Measurements from ENCODE around the gene AGPAT2.
"Not testable (repeated sequence)": the region's sequence is repeated elsewhere in the genome, so short reads cannot be mapped to it uniquely, and the experiment has no call there.

Gene AGPAT2

GRCh38 chr9:136650648-136651047, 36.6 kb downstream of the AGPAT2 start:
- no peak for FAIRE-seq
- DNase-seq (ENCODE audit: insufficient read length, low spot score), result no peak

- FAIRE-seq (no peak), DNase-seq (ENCODE audit: insufficient read length, low spot score) (no peak)
Observed at GRCh38 chr9:136650021-136650420, 37.2 kb downstream of the AGPAT2 start.

DNA sequence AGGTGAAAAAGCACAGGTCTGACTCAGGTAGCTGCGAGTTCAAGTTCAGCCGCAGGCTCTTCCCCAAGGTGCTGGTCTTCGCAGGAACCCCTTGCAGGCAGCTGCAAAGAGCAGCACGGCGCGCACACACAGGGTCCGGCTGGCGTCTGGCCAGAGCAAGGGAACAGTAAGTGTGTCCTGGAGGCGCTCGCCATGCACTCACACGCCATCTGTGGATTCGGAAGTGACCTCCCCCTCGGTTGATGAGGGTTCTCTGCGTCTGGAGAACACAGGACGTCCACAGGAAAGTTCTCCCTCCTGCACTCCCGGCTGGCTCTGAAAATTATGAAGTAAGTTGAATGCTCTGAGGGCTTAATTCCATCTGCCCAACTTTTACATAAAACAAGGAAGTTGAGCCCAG, 38.5 kb downstream of the AGPAT2 start:
- FAIRE-seq (no peak), DNase-seq (ENCODE audit: insufficient read length, low spot score) (no peak)

DNA sequence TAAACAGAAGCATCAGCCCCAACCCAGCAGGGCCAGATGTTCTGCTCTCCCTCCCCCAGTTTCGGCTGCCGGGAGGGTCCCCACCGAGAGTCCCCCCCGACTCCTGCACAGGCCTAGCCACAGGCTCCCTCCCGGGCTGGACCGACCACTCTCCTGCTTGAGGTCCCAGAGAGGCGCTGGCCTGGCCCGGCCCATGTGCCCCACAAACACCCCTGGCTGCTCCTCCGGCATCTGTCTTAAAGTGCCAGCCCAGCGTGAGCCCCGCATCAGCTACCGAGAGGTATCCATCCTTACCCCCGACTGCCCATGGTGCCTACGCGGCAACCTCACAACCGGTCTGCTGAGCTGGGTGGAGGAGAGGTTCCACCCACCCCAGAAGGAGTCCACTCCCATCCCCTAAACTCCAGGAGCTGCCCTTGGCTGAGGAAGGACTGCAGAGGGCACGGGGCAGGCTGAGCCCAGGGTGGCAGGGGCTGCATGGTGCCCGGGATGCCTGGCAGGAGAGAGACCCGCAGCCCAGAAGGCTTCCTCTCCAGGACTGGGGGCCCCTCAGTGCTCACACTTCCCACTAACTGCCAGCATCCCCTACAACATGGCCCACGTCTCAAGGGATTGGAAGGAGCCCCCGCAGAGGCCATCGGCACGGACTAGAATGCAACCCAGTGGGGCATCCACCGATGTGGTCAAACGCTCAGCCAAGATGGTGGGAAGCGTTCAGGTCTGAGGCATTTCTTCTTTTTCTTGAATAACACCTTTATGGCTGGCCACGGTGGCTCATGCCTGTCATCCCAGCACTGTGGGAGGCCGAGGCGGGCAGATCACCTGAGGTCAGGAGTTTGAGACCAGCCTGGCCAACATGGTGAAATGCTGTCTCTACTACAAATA, 40.2 kb downstream of the AGPAT2 start:
- DNase-seq (ENCODE audit: insufficient read length, low spot score) (no peak), FAIRE-seq (no peak)

DNA sequence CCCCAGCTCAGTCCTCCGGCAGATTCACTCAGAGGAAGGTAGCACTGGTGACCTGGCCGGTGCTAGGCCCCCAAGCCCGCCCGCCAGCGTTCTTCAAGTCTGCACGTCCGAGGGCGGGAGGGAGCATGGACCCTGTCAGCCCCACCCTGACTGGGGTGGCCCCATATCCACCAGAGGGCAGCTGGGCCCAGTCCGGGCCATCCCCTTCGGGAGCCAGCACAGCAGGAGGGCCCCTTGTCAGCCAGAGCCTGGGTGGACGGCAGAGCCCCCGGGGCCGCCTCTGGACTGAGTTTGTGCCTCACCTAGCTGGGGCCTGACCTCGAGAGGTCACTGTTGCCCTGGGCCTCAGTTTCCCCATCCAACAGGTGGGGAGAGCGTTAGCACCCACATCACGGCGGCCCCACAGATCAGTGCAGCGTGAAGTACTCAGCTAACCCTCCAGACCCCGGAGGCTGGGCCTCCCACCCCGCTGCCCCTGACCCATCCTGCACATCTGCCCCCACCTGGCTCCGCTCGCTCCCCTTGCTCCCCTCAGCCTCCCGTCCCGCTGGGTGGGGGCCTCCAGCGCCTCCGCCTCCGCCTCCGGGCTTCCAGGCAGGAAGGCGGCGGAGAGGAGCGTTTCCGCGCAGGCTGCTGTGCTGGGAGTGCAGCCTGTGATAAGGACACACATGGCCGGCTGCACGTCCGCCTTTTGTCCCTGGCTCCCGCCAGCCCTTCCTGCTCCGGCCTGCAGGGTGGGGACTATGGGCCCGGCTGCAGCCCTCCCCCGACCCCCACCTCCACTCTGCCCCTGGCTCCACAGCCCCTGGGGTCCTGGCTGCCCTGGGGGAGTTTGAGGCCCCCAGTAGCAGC, 41.1 kb downstream of the AGPAT2 start:
- no peak for FAIRE-seq
- DNase-seq (ENCODE audit: insufficient read length, low spot score), result no peak

DNA sequence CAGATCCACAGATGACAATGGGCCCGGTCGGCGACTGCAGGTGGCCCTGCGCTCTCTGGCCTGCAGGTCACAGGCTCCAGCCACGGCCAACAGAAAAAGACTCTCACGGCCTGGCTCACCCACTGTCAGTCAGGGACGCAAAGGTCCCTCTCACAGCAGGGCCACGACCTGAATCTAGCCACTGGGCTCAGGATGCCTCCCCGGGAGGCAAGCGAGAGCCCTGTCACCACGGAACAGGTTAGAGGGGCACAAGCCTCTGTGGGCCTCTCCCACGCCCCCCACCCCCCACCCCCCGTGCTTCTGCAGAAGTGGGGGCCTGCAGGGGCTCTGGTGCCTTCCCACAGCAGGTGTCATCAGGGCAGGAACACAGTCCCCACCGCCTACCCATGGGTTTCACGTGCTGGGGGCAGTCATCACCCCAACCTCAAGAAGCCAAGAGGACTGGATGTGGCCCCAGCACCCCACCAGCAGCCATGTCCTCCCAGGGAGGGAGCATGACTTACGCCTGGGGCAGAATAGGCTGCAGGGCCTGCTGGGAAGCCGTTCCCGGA, 41.8 kb downstream of the AGPAT2 start:
- DNase-seq (ENCODE audit: insufficient read length, low spot score) (no peak), FAIRE-seq (no peak)

GRCh38 chr9:136644593-136645351, 42.5 kb downstream of the AGPAT2 start:
- no peak for FAIRE-seq
- peak; percentile 94 for DNase-seq (ENCODE audit: insufficient read length, low spot score)

GRCh38 chr9:136644343-136644592, 43.0 kb downstream of the AGPAT2 start:
- FAIRE-seq, result no peak
- DNase-seq (ENCODE audit: insufficient read length, low spot score), result no peak

DNA sequence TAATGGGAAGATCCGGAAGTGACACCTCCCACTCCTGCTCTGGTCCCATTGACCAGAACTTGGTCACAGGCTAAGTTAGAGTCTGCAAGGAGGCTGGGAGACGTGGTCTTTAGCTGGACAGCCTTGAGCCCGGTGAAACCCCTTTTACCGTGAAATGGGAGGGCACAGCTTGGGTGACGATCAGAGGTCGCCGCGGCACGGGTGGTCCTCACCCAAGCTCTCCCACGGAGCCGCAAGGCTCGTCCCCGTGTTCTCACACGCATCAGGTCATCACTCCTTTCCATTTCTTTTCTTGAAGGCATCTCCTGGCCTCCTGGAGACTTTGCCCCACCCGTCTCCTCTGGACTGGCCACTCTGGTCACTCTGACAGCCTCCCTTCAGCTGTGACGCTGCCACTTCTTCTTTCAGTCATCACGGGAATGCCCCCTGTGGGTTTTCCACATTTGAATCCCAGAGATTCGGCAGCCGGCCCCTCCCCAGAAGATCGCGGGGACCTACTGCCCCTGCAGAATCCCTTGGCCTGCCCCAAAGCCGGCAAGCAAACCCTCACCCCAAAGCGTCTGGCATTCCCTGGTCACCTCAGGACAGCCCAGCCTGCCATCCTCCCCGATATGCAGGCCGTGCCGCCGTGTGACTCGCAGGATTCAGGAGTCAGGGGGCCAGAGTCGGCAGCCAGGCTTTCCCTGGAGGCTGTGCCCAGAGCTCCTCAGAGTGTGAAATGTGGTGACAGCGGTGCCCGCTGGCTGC, 43.5 kb downstream of the AGPAT2 start:
- DNase-seq (ENCODE audit: insufficient read length, low spot score), result no peak
- FAIRE-seq, result no peak

- no peak for DNase-seq (ENCODE audit: insufficient read length, low spot score)
- FAIRE-seq, result no peak
Observed at GRCh38 chr9:136642439-136642921, 44.8 kb downstream of the AGPAT2 start.

GRCh38 chr9:136640171-136641111, 46.8 kb downstream of the AGPAT2 start:
- DNase-seq (ENCODE audit: insufficient read length, low spot score), result no peak
- FAIRE-seq, result no peak

DNA sequence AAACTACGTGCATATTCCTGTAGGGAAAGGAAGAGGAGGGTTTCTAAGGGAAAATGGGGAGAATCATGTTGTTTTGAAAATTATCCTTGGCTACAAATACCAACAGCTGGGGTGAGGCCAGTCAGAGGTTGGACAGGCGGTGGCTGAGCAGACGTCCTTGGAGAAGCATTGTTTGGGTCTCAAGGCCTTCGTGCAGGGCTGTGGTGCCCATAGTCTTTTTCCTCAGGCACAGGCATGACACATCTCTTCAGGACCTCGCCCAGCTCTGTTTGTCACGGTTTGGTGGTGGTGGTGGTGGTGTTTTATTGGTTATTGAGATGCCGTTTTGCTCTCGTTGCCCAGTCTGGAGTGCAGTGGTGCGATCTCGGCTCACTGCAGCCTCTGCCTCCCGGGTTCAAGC, 52.4 kb downstream of the AGPAT2 start:
- DNase-seq (ENCODE audit: insufficient read length, low spot score) (no peak), FAIRE-seq (no peak)

GRCh38 chr9:136632491-136633106, 54.7 kb downstream of the AGPAT2 start:
- FAIRE-seq; DNase-seq (ENCODE audit: insufficient read length, low spot score): not testable (repeated sequence)

DNA sequence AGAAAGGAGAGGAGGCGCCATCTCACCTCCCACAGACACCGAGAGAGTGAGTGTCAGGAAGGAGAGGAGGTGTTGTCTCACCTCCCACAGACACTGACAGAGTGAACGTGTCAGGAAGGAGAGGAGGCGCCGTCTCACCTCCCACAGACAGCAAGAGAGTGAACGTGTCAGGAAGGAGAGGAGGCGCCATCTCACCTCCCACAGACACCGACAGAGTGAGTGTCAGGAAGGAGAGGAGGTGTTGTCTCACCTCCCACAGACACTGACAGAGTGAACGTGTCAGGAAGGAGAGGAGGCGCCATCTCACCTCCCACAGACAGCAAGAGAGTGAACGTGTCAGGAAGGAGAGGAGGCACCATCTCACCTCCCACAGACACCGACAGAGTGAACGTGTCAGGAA, 55.2 kb downstream of the AGPAT2 start:
- not testable (repeated sequence) for FAIRE-seq

DNA sequence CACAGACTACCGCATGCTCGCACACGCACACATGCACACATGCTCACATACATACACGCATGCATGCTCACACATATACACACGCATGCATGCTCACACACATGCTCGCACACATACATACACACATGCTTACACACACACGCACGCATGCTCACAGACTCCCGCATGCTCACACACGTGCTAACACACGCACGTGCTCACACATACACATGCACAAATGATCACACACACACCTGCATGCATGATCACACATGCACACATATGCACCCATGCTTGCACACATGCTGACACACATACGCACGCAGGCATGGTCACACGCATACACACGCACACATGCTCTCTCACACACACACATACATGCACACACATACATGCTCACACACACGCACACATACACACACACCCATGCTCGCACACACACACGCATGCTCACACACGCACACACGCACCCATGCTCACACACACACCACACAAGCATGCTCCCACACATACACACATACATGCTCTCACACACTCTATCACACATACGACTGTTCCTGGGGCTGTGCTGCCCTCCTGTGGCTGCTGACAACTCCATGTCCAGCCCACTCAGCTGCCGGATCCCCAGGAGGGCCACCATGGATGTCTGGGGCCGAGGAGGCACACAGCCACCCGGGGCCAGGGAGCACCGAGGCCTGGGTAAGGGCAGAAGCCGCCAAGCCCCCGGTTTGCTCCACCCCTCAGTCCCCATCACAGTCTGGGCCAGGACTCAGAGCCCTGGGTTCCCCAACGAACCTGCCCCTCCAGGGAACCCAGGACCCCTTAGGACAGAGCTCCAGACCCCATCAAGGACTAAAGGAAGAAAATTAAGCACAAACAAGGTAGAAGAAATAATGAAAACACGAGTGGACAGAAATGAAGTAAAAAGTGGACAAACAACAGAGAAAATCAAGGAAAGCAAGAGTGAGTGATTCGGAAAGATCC, 55.9 kb downstream of the AGPAT2 start:
- DNase-seq (ENCODE audit: insufficient read length, low spot score), result peak; percentile 82
- FAIRE-seq, result no peak

More for the DNA sequence above, 55.2 kb downstream of the AGPAT2 start:
- not testable (repeated sequence) for DNase-seq (ENCODE audit: insufficient read length, low spot score)

- no peak for DNase-seq (ENCODE audit: insufficient read length, low spot score)
- FAIRE-seq, result no peak
Observed at GRCh38 chr9:136630662-136630992, 56.6 kb downstream of the AGPAT2 start.

GRCh38 chr9:136629879-136630661, 57.2 kb downstream of the AGPAT2 start:
- FAIRE-seq (no peak), DNase-seq (ENCODE audit: insufficient read length, low spot score) (no peak)
